BE2C (cell line): ENCODE results near the gene TRPM8.
A peak's percentile ranks its signal among the peaks of the same experiment; 100 is the strongest.

ENCODE experiments used
- DNase-seq: peaks from one replicate; pipeline ENCODE4 v3.0.0-alpha.2; 2020
- H3K27me3 ChIP-seq: fragments of 250-450 bp; sonication (Bioruptor Pico); 2 replicates; pipeline ENCODE4 v1.5.1; 2020; ENCODE audit warnings: mild to moderate bottlenecking
- H3K36me3 ChIP-seq: fragments of 250-450 bp; sonication (Bioruptor Pico); 2 replicates; pipeline ENCODE4 v1.5.1; 2020; ENCODE audit warnings: mild to moderate bottlenecking
- H3K4me1 ChIP-seq: fragments of 250-450 bp; sonication (Bioruptor Pico); 2 replicates; pipeline ENCODE4 v1.5.1; 2020
- H3K4me3 ChIP-seq: 2 replicates; pipeline ENCODE4 v1.5.1; 2011; ENCODE audit warnings: low read depth, low read length
- H3K9me3 ChIP-seq: fragments of 250-450 bp; sonication (Bioruptor Pico); 2 replicates; pipeline ENCODE4 v1.5.1; 2020
- TF ChIP-seq, protein P1 (sequence below): IDR thresholded peaks from 2 replicates; pipeline ENCODE4 v1.5.1; 2012; ENCODE audit warnings: mild to moderate bottlenecking, low read depth, low read length

Gene TRPM8

DNA sequence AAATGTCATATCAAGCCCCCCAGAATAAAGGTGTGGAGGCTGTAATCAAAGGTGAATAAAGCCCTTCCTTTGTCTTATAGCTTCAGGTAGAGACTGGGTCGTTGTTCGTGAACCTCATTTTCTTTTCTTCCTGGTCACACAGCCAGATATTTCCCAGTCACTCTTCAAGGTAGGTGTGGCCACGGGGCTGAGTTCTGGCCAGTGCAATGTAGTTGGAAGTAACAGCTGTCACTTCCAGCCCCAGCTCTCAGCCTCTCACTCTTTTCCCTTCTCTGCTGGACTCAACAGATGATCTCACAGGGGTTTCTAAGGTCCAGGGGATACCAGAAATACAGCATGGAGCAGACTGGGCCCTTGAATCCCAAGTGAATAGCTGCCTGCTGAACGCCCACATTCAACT lies 15.8 kb upstream of the TRPM8 start:
- TF ChIP-seq, protein P1, sequence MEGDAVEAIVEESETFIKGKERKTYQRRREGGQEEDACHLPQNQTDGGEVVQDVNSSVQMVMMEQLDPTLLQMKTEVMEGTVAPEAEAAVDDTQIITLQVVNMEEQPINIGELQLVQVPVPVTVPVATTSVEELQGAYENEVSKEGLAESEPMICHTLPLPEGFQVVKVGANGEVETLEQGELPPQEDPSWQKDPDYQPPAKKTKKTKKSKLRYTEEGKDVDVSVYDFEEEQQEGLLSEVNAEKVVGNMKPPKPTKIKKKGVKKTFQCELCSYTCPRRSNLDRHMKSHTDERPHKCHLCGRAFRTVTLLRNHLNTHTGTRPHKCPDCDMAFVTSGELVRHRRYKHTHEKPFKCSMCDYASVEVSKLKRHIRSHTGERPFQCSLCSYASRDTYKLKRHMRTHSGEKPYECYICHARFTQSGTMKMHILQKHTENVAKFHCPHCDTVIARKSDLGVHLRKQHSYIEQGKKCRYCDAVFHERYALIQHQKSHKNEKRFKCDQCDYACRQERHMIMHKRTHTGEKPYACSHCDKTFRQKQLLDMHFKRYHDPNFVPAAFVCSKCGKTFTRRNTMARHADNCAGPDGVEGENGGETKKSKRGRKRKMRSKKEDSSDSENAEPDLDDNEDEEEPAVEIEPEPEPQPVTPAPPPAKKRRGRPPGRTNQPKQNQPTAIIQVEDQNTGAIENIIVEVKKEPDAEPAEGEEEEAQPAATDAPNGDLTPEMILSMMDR, result no peak
- H3K36me3 ChIP-seq, result no peaks in the 10 kb centered on the region
- DNase-seq, result no peak
- no peaks in the 10 kb centered on the region; the same call in 1 of the 2 replicates for H3K9me3 ChIP-seq
- no peaks in the 10 kb centered on the region for H3K27me3 ChIP-seq
- no peak overlapping the region for H3K4me3 ChIP-seq
- no peaks in the 10 kb centered on the region for H3K4me1 ChIP-seq

DNA sequence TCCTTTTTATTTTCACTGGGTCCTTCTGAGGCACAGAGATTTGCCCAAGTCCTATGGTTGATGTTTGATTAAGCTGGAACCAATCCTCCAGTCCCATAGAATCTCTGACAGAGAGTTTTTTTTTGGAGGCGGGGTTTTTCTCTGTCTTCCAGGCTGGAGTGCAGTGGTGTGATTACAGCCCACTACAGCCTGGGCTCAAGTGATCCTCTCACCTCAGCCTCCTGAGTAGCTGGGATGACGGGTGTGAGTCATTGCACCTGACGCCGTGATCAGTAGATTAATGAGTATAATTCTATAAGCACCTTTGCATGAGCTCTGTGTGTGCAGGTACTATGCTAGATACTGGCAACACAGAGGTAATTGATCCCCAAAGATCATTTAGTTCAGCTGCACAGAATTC lies 15.3 kb upstream of the TRPM8 start:
- no peaks in the 10 kb centered on the region; the same call in 1 of the 2 replicates for H3K9me3 ChIP-seq
- H3K27me3 ChIP-seq, result no peaks in the 10 kb centered on the region
- no peaks in the 10 kb centered on the region for H3K36me3 ChIP-seq
- H3K4me1 ChIP-seq, result no peaks in the 10 kb centered on the region
- TF ChIP-seq, protein P1, result no peak
- no peak overlapping the region for H3K4me3 ChIP-seq
- DNase-seq, result no peak

GRCh38 chr2:233905945-233906344 lies 11.2 kb upstream of the TRPM8 start:
- no peak for DNase-seq
- no peaks in the 10 kb centered on the region; the same call in 1 of the 2 replicates for H3K4me1 ChIP-seq
- TF ChIP-seq, protein P1, result no peak
- H3K27me3 ChIP-seq, result no peaks in the 10 kb centered on the region; the same call in 1 of the 2 replicates
- H3K36me3 ChIP-seq, result no peaks in the 10 kb centered on the region
- H3K4me3 ChIP-seq, result no peak overlapping the region
- H3K9me3 ChIP-seq, result no peaks in the 10 kb centered on the region; the same call in 1 of the 2 replicates

GRCh38 chr2:233907627-233908026 lies 9.5 kb upstream of the TRPM8 start:
- Histone ChIP-seq H3K27me3 (no peaks in the 10 kb centered on the region; the same call in 1 of the 2 replicates), H3K4me3 (no peak overlapping the region), H3K36me3 (no peaks in the 10 kb centered on the region), H3K9me3 (no peaks in the 10 kb centered on the region; the same call in 1 of the 2 replicates), H3K4me1 (no peaks in the 10 kb centered on the region; the same call in 1 of the 2 replicates)
- no peak for DNase-seq
- TF ChIP-seq, protein P1, result no peak

GRCh38 chr2:233912691-233913423 lies 4.3 kb upstream of the TRPM8 start:
- no peak overlapping the region for H3K4me3 ChIP-seq
- DNase-seq, result no peak
- no peaks in the 10 kb centered on the region for H3K27me3 ChIP-seq
- H3K4me1 ChIP-seq, result no peaks in the 10 kb centered on the region; the same call in 1 of the 2 replicates
- no peaks in the 10 kb centered on the region for H3K36me3 ChIP-seq
- no peaks in the 10 kb centered on the region for H3K9me3 ChIP-seq
- TF ChIP-seq, protein P1, result no peak

DNA sequence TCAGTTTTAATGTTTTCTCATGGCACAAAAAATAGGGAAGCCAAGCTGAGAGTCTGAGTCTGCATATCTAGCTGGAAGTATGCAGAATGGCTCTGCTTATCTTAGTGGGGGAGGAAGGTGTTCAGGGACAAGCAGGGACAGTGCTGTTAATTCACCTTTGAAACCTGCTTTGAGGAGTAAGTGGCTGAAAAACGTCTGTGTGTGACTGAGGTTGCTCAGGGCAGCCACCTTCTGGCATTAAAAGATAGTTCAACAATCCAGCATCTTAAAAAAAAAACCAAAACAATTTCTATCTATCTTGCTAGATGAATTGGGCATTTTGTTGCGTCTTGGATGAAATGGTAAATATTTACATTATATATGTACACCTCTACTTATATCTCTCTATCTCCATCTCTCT lies 2.0 kb upstream of the TRPM8 start:
- TF ChIP-seq, protein P1, result peak; percentile 52
- H3K4me3 ChIP-seq, result no peak overlapping the region
- H3K27me3 ChIP-seq, result no peaks in the 10 kb centered on the region
- no peak for DNase-seq
- no peaks in the 10 kb centered on the region for H3K4me1 ChIP-seq
- no peaks in the 10 kb centered on the region for H3K9me3 ChIP-seq
- no peaks in the 10 kb centered on the region for H3K36me3 ChIP-seq
